K562 (cell line): ENCODE results near the gene AKNAD1. TPM values are rescaled to one million over a fixed set of nuclear protein-coding genes. Genes with fewer than 3 reads are reported as not detected.

Experiments used
- CUX1 ChIP-seq: fragments of 200-800 bp; sonication (Bioruptor generic); IDR thresholded peaks from 2 replicates; pipeline ENCODE4 v1.6.1; 2016; ENCODE audit warnings: missing genetic modification characterization, missing compliant biosample characterization
- ERF ChIP-seq: fragments of 450-650 bp; formaldehyde crosslinking; IDR thresholded peaks from 2 replicates; pipeline ENCODE4 v1.4.0; 2020; ENCODE audit warnings: mild to moderate bottlenecking, mixed read lengths
- ETV5 ChIP-seq: sonication (generic); formaldehyde crosslinking; IDR thresholded peaks from 2 replicates; pipeline ENCODE4 v1.4.0; 2020; ENCODE audit warnings: low read depth, mild to moderate bottlenecking, missing genetic modification reagents
- MITF ChIP-seq: IDR thresholded peaks from 2 replicates; pipeline ENCODE4 v1.6.1; 2014; ENCODE audit warnings: antibody characterized with exemption
- ZFPM2 ChIP-seq: fragments of 250-450 bp; sonication (Bioruptor Pico); IDR thresholded peaks from 2 replicates; pipeline ENCODE4 v1.5.1; 2022; ENCODE audit warnings: mild to moderate bottlenecking
- polyA plus RNA-seq, 8 experiments: library from polyadenylated mRNA; depleted of rRNA in 4 of 8; stranded (reverse) in 5 of 8; unstranded in 3 of 8; fragments of >200 nt; fragmentation: Nextera tagmentation in 2 of 8; fragmentation: Illumina TruSeq in 1 of 8; extraction: Ambion mirVana in 2 of 8; extraction: Trizol in 1 of 8; gene quantifications; 2 replicates each; pipeline versions ENCODE4 v1.2.1 to v1.2.3, GENCODE V29; 2011 to 2014; ENCODE audit warnings: inconsistent platforms in 1 of 8, missing spikeins in 1 of 8
- total RNA-seq, 7 experiments: library from RNA; depleted of rRNA in 6 of 7; stranded (reverse); fragments of >200 nt in 6 of 7; fragmentation: Illumina TruSeq in 2 of 7; extraction: Trizol in 2 of 7; gene quantifications; 2 replicates each; pipeline versions ENCODE4 v1.2.1 to v1.2.3, GENCODE V29; 2011 to 2021; ENCODE audit warnings: low replicate concordance in 1 of 7

AKNAD1 gene
- total and polyA plus RNA-seq, 9 of the 15 experiments (the other 6 are each of a cell fraction or from before 2014, with no cell fraction given) = 0.13 to 0.30 TPM; not detected in 7

GRCh38 chr1:108777839-108778238, 79.1 kb downstream of the AKNAD1 start (continued):
- no peak for TF ChIP-seq ERF (CRISPR knock-in tag)
- no peak for TF ChIP-seq ETV5 (CRISPR knock-in tag)
- no peak for TF ChIP-seq CUX1 (CRISPR knock-in tag)
- no peak for TF ChIP-seq MITF
- TF ChIP-seq ZFPM2 (CRISPR knock-in tag) = no peak
